Activated CD8-positive, alpha-beta memory T cell treated with anti-CD3 and anti-CD28 coated beads, Interleukin-2, amount 10 ng/mL, durations not matched to agents 7 days and 5 days (primary cell): ENCODE measurements around the gene ZC3H13. TPM values are rescaled to one million over a fixed set of nuclear protein-coding genes. Genes with fewer than 3 reads are reported as not detected.

ENCODE experiments used
- ATAC-seq: fragments of 150-1000 bp; cut with Tn5 transposase; one replicate; pipeline ENCODE4 v1.10.0; 2021; ENCODE audit warnings: moderate library complexity
- CTCF ChIA-PET: fragments of 350-600 bp; sonication (Branson Sonifier 250); formaldehyde crosslinking; loops from one replicate; lab custom pipeline; 2021; ENCODE audit warnings: antibody characterized with exemption; lab: Charles Lee
- DNase-seq: peaks from one replicate; pipeline ENCODE4 v3.0.0-alpha.2; 2020
- H3K27ac Mint-ChIP-seq: one replicate; pipeline ENCODE4 v1.8.0; 2021; ENCODE audit warnings: mild to moderate bottlenecking, mixed read lengths
- H3K27me3 Mint-ChIP-seq: one replicate; pipeline ENCODE4 v1.8.0; 2021; ENCODE audit warnings: mixed read lengths
- H3K36me3 Mint-ChIP-seq: one replicate; pipeline ENCODE4 v1.8.0; 2021; ENCODE audit warnings: mild to moderate bottlenecking, mixed read lengths
- H3K4me1 Mint-ChIP-seq: one replicate; pipeline ENCODE4 v1.8.0; 2021; ENCODE audit warnings: mixed read lengths
- H3K4me3 Mint-ChIP-seq: one replicate; pipeline ENCODE4 v1.8.0; 2021; ENCODE audit warnings: mild to moderate bottlenecking, moderate library complexity, mixed read lengths
- H3K9me3 Mint-ChIP-seq: one replicate; pipeline ENCODE4 v1.8.0; 2022; ENCODE audit warnings: low read depth, mixed read lengths
- total RNA-seq, 2 experiments: library from RNA; stranded (reverse); gene quantifications; one replicate each; pipeline ENCODE4 v1.2.3, GENCODE V29; 2021

Gene ZC3H13
- total RNA-seq, 2 experiments from 2014 or later, result 38.5 to 41.6 TPM

DNA sequence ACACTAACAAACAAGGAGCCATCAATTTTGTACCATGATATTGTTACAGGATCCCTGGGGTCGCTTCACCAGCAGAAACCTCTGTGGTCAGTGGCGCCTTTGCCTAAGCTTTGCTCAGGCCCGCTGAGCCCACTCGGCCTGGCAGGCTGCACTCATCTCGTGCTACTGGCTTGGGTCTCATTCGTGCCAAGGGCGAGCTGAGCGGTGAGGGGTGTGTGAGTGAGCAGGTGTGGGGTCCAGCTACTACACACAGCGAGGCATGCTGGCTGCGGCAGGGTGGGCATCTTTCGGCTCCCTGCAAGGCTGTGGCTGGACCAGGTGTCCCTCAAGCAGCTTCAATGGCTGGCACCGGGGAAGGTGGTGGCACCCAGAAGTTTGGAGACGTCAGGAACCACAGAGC lies 33.2 kb upstream of the ZC3H13 start:
- Mint-ChIP-seq H3K4me1 (peaks cover 4% of the 10 kb centered on the region), H3K36me3 (no peaks in the 10 kb centered on the region), H3K27ac (no peak overlapping the region), H3K27me3 (no peaks in the 10 kb centered on the region), H3K4me3 (no peak overlapping the region), H3K9me3 (no peaks in the 10 kb centered on the region)
- no peak for DNase-seq
- CTCF ChIA-PET, result interaction anchor here (1.3 kb wide), 1 partner anchor 15 kb away, joined by 3 read pairs; no protein-coding TSS in a partner anchor
- no peak for ATAC-seq

DNA sequence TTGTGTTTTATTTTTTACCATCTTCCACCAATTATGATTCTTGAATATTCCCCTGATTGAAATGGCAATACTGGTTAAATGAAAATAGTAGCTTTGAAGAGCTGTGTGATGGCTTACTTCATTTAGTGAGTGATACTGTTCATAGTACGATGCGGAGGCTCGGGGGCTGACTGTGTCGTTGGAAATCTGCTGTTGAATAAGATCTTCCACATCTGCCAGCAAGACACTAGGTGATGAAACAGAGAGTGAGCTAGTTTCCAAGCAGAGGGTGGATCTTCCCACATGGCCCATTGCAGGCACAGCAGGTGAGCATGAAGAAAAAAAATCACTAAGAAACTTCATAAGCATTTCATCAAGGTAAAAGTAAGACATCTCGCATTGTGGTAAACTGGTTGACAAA lies 29.8 kb upstream of the ZC3H13 start:
- no peaks in the 10 kb centered on the region for H3K27me3 Mint-ChIP-seq
- no peaks in the 10 kb centered on the region for H3K9me3 Mint-ChIP-seq
- peaks cover 9% of the 10 kb centered on the region for H3K4me1 Mint-ChIP-seq
- DNase-seq (no peak), ATAC-seq (no peak)
- CTCF ChIA-PET, result no interaction called here
- H3K36me3 Mint-ChIP-seq, result no peaks in the 10 kb centered on the region
- H3K4me3 Mint-ChIP-seq, result no peak overlapping the region
- no peak overlapping the region for H3K27ac Mint-ChIP-seq

DNA sequence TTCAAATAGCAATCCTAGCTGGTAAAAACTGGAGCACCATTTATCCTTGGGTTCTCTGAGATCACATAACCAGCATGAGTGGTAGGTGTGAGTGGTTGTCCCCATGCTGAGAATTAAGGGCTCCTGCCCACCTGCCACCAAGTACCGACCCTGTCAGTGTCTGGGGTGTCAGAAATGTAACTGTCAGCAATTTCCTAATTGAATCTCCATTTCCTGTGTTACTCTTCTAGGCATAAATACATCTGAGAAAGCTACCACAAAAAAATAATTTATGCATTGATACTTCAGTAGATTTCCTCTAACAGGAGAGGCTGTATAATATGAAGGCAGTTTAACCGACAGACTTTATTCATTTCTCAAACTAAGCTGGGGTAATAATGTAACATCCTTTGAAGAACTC lies 27.2 kb upstream of the ZC3H13 start:
- Mint-ChIP-seq H3K27me3 (peaks cover 2% of the 10 kb centered on the region), H3K36me3 (no peaks in the 10 kb centered on the region), H3K27ac (no peak overlapping the region), H3K4me3 (no peak overlapping the region), H3K9me3 (no peaks in the 10 kb centered on the region), H3K4me1 (peaks cover 9% of the 10 kb centered on the region)
- peak; percentile 36 for ATAC-seq
- no peak for DNase-seq
- CTCF ChIA-PET, result interaction anchor here (1.0 kb wide), 1 partner anchor 27 kb away, joined by 3 read pairs; no protein-coding TSS in a partner anchor

DNA sequence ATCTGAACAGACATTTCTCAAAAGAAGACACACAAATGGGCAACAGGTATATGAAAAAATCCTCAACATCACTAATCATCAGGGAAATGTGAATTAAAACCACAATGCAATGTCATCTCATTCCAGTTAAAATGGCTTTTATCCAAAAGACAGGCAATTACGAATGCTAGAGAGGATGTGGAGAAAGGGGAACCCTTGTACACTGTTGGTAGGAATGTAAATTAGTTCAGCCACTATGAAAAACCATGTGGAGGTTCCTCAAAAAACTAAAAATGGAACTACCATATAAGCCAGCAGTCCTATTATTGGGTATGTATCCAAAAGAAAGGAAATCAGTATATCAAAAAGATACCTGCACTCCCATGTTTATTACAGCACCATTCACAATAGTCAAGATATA lies 24.7 kb upstream of the ZC3H13 start:
- CTCF ChIA-PET, result no interaction called here
- peaks cover 2% of the 10 kb centered on the region for H3K27me3 Mint-ChIP-seq
- peaks cover 9% of the 10 kb centered on the region for H3K4me1 Mint-ChIP-seq
- no peak overlapping the region for H3K27ac Mint-ChIP-seq
- no peak for ATAC-seq
- no peaks in the 10 kb centered on the region for H3K9me3 Mint-ChIP-seq
- no peak overlapping the region for H3K4me3 Mint-ChIP-seq
- no peaks in the 10 kb centered on the region for H3K36me3 Mint-ChIP-seq
- DNase-seq, result no peak

DNA sequence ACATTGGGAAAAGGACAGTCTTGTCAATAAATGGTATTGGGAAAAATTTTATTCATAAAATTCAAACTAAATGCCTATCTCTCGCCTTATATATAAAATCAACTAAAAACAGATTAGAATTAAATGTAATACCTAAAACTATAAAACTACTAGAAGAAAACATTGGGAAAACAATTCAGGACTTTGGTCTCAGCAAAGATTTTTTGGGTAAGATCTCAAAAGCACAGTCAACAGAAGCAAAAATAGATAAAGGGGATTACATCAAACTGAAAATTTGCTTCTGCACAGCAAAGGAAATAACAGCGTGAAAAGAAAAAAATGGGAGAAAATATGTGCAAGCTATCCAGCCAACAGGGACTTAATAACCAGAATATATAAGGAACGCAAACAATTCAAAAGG lies 24.3 kb upstream of the ZC3H13 start:
- CTCF ChIA-PET, result no interaction called here
- no peak overlapping the region for H3K4me3 Mint-ChIP-seq
- no peak overlapping the region for H3K27ac Mint-ChIP-seq
- H3K4me1 Mint-ChIP-seq, result peaks cover 9% of the 10 kb centered on the region
- no peaks in the 10 kb centered on the region for H3K9me3 Mint-ChIP-seq
- H3K36me3 Mint-ChIP-seq, result no peaks in the 10 kb centered on the region
- DNase-seq, result no peak
- H3K27me3 Mint-ChIP-seq, result peaks cover 2% of the 10 kb centered on the region
- ATAC-seq, result no peak

DNA sequence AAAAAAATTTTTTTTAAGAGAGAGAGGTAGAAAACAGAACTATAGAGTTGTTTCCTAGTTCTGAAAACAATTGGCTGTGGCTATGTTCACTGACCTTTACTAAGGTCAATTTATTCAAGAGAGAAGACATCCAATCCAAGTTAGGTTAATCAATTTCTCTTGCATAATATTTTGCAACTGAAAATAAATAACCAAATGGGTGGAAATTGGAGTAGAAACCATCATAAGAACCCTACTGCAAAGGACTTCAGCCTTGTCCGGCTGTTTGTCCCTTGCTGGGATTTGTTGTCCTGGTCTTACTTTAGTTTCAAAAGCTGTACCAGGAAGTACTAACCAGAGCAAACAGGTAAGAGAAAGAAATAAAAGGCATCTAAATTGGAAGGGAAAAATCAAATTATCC lies 23.3 kb upstream of the ZC3H13 start:
- Mint-ChIP-seq H3K4me3 (no peak overlapping the region), H3K4me1 (peaks cover 9% of the 10 kb centered on the region), H3K36me3 (no peaks in the 10 kb centered on the region), H3K27me3 (peaks cover 2% of the 10 kb centered on the region), H3K27ac (no peak overlapping the region), H3K9me3 (no peaks in the 10 kb centered on the region)
- no peak for DNase-seq
- no peak for ATAC-seq
- CTCF ChIA-PET, result no interaction called here

DNA sequence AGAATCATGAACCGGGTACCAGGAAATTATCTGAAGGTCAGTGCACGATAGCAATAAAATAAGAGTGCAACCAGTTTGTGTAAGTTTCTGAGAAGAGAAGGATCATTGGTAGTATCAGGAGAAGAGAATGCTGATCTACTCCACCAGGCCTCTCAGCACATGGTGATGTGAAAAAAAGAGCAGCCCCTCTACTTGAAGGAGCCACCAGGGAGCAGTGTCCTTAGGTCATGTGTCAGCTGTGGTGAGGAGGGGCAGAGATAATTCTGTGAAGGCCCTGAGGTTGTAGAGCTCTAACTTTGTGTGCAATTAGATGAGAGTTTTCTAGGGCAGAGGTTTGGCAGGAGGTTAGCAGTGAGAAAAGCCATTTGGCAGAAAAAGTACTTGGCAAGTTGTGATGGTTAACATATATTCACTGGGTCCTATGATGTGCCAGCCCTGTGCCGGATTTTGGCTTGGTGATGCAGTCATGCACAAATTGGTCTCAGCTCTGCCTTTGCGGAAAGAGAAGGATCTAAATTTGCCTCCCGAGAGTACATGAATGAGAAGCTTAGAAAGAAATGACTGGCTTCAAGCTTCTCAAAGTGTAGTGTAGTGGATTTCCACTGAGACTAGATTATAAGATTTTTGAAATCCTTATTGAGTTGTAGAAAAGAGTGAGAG lies 19.2 kb upstream of the ZC3H13 start:
- H3K4me1 Mint-ChIP-seq, result no peaks in the 10 kb centered on the region
- CTCF ChIA-PET, result no interaction called here
- peaks cover 3% of the 10 kb centered on the region for H3K27me3 Mint-ChIP-seq
- no peaks in the 10 kb centered on the region for H3K36me3 Mint-ChIP-seq
- no peak overlapping the region for H3K4me3 Mint-ChIP-seq
- no peaks in the 10 kb centered on the region for H3K9me3 Mint-ChIP-seq
- ATAC-seq, result no peak
- H3K27ac Mint-ChIP-seq, result no peak overlapping the region
- no peak for DNase-seq

DNA sequence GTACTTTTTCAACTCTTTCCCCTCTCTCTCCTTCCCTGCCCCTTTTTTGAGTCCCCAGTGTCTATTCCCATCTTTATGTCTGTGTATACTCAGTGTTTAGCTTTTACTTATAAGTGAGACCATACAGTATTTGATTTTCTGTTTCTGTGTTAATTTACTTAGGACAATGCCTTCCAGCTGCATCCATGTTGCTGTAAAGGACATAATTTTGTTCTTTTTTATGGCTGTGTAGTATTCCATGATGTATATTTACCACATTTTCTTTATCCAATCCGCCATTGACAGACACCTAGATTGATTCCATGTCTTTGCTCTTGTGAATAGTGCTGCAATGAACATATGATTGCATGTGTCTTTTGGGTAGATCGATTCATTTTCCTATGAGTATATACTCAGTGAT lies 10.7 kb upstream of the ZC3H13 start:
- Mint-ChIP-seq H3K4me3 (no peak overlapping the region), H3K27ac (no peak overlapping the region), H3K27me3 (peaks cover 3% of the 10 kb centered on the region), H3K9me3 (no peaks in the 10 kb centered on the region), H3K4me1 (no peaks in the 10 kb centered on the region), H3K36me3 (peaks cover 1% of the 10 kb centered on the region)
- ATAC-seq, result no peak
- no peak for DNase-seq
- CTCF ChIA-PET, result interaction anchor here (1.0 kb wide), 1 partner anchor 32 kb away, joined by 3 read pairs; no protein-coding TSS in a partner anchor

DNA sequence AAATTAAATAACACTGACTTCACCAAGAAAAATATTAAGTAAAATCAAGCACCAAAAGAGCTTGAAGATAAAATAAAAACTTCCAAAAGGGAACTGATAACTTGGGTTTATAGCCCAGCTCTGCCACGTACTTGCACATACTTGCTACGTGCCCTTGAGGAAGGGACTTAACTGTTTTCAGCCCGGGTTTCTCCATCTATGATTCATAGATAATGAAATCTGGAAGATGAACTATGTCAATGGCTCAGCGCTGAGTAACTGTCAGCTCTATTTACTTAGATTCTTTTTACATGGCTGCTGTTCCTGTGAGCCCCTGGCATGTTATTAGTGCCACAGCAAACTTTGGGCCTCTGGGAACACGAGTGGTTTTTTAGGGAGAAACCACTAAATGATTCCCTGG lies 9.6 kb upstream of the ZC3H13 start:
- ATAC-seq (no peak), DNase-seq (no peak)
- Mint-ChIP-seq H3K27ac (no peak overlapping the region), H3K9me3 (no peaks in the 10 kb centered on the region), H3K36me3 (peaks cover 1% of the 10 kb centered on the region), H3K4me3 (no peak overlapping the region), H3K27me3 (no peaks in the 10 kb centered on the region), H3K4me1 (no peaks in the 10 kb centered on the region)
- CTCF ChIA-PET, result interaction anchor here (1.0 kb wide), 1 partner anchor 33 kb away, joined by 3 read pairs; no protein-coding TSS in a partner anchor

DNA sequence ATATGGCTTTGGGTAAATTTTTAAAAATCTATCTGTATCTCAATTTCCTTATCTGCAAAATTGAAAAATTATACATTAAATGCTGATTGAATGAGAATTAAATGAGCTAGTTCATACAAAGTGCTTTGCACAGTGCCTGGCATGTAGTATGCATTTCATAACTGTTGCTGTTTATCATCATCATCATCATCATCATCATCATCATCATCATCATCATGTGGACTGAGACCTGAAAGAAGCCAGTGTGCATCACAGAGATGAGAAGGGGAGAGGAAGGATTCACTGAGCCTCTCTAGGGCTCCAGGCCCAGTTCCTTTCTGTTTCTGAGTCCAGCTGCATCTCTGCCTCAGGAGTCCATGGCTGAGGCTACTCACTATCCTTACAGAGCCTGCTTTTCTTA lies 6.9 kb upstream of the ZC3H13 start:
- no peaks in the 10 kb centered on the region for H3K36me3 Mint-ChIP-seq
- no peak for ATAC-seq
- H3K27me3 Mint-ChIP-seq, result peaks cover 4% of the 10 kb centered on the region
- no peaks in the 10 kb centered on the region for H3K9me3 Mint-ChIP-seq
- no peak overlapping the region for H3K4me3 Mint-ChIP-seq
- DNase-seq, result no peak
- peaks cover 1% of the 10 kb centered on the region for H3K4me1 Mint-ChIP-seq
- CTCF ChIA-PET, result interaction anchor here (0.9 kb wide), 1 partner anchor 67 kb away, joined by 3 read pairs; no protein-coding TSS in a partner anchor
- no peak overlapping the region for H3K27ac Mint-ChIP-seq

DNA sequence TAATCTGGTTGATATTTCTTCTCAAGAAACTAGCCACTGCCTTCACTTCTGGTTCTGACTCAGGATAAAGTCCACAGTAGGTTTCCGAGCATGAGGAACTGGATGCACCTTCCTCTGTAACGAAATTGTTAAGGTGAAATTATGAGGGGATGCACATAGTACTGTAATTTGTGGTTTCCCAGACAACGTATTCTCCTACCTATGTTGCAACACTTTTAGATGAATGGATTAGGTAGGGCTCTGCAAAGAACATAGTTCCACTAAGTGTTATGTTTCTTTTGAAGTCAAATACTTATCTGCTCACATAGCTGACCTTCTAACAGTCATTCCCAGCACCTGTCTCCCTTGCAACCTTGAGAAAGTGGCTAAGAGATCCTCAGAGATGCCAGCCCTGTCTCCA lies 5.7 kb upstream of the ZC3H13 start:
- DNase-seq, result no peak
- CTCF ChIA-PET, result no interaction called here
- peaks cover 10% of the 10 kb centered on the region for H3K4me1 Mint-ChIP-seq

DNA sequence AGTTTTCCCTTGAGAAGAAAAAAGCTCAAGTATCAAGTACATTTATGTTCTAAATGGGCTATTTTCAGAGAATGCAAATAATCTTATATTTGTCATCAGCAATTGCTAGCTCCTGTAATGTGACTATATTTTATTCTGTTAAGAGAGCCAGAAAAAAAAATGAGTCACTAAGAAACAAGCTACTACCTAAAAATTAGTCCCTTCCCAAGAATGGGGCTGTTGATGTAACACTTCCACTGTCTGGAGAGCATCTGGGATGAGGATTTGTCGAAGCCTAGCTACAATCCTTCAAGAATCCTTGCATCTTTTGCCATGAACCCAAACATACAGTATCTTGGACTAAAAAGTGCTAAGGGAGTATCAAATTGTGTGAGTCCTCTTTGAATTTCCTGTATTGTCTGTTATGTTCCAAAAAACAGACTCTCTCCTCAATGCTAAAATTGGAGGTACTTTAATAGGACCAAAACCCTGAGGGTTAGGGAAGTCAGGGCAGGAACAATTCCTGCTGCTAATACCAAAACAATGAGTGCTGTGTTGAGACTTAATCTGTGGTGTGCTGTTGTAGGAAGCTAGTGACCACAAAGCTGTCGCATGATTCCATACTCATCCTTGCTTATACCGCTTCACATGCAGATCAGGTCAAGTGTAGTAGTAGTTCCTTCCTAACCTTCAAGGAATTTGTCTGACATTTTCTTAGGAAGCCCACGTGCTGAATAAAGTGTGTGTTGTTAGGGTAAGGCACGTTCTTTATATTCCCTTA lies 4.9 kb upstream of the ZC3H13 start:
- DNase-seq (no peak), ATAC-seq (no peak)
- CTCF ChIA-PET, result no interaction called here
- no peaks in the 10 kb centered on the region for H3K36me3 Mint-ChIP-seq
- H3K9me3 Mint-ChIP-seq, result no peaks in the 10 kb centered on the region
- peaks cover 4% of the 10 kb centered on the region for H3K27me3 Mint-ChIP-seq
- H3K4me1 Mint-ChIP-seq, result peaks cover 16% of the 10 kb centered on the region
- H3K4me3 Mint-ChIP-seq, result no peak overlapping the region
- no peak overlapping the region for H3K27ac Mint-ChIP-seq

More for the DNA sequence above, 5.7 kb upstream of the ZC3H13 start:
- no peak overlapping the region for H3K4me3 Mint-ChIP-seq
- no peak overlapping the region for H3K27ac Mint-ChIP-seq
- peaks cover 4% of the 10 kb centered on the region for H3K27me3 Mint-ChIP-seq
- ATAC-seq, result no peak
- no peaks in the 10 kb centered on the region for H3K36me3 Mint-ChIP-seq
- no peaks in the 10 kb centered on the region for H3K9me3 Mint-ChIP-seq

DNA sequence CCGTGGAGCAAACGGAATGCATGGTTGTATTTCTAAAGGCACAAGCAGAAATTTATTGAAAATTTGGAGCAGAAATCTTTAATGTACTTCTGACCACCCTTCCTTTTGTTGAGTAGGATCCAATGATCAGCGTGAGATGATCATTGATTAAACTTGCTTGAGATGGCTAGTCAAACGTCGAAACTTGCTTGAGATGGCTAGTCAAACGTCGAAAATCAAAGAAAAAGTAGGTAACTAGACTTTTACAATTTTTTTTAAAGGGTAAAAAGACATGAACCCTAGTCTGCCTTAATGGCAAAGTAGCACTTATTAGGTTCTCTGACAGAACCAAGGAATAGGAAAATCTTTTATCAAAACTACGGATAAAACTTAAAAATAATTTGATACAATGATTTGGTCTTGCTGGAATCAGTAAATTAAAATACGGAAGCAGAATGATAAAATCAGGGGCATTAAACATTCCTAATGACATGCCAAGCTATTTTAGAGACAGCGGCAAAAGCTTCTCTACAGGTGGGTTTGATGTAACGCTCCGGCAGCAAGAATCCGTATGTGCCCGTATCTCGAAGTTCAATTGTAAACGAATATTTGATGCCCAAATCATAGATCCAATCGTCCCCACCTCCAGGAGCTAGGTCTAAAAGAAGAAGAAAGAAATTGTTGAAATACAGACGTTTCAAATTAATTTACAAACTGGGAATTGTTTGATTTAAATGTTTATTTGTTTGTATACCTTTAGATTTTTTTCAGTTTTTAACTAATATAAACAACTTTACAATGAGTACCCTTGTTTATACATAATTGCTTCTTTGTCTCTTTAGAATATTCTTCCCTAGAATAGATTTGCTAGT lies 841 bp upstream of the ZC3H13 start:
- Mint-ChIP-seq H3K36me3 (peaks cover 5% of the 10 kb centered on the region), H3K9me3 (no peaks in the 10 kb centered on the region), H3K4me1 (peaks cover 34% of the 10 kb centered on the region), H3K4me3 (peak overlapping the region; percentile 94), H3K27ac (peak overlapping the region; percentile 99), H3K27me3 (peaks cover 4% of the 10 kb centered on the region)
- ATAC-seq (no peak), DNase-seq (no peak)
- CTCF ChIA-PET, result interaction anchor here (0.6 to 1.3 kb wide), 2 partner anchors 108 to 243 kb away, joined by 3 read pairs; no protein-coding TSS in a partner anchor
